ENCODE measurements around the gene CES4A. TPM values are rescaled to one million over a fixed set of nuclear protein-coding genes. Genes with fewer than 3 reads are reported as not detected.

Gene CES4A
- total and polyA plus RNA-seq, 2 of the 13 experiments (the other 11 are each of a cell fraction or from before 2014, with no cell fraction given), result 0.09 to 0.17 TPM

DNA sequence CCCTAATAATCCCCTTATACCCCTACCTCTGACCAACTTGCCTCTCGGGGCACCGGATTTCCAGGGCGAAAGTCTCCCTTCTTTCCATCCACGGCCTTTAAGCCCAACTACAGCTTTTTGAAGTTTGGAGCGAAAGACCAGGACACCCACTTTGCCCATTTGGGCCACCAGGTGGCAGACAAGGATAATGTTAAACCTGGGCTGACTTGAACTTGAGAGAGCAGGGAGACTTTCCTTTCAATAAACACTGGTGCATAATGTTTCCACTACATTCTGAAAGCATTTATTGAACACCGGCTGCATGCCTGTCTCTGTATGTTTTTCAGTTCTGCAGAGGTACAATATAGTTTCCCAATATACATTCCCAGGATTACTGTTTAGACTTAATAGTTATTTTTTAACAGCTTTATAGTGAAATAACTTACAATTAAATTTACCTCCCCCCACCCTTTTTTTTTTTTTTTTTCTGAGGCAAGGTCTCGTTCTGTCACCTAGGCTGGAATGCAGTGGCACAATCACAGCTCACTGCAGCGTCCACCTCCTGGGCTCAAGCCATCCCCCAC lies 34.2 kb upstream of the CES4A start (continued):
- TF ChIP-seq, protein P1, sequence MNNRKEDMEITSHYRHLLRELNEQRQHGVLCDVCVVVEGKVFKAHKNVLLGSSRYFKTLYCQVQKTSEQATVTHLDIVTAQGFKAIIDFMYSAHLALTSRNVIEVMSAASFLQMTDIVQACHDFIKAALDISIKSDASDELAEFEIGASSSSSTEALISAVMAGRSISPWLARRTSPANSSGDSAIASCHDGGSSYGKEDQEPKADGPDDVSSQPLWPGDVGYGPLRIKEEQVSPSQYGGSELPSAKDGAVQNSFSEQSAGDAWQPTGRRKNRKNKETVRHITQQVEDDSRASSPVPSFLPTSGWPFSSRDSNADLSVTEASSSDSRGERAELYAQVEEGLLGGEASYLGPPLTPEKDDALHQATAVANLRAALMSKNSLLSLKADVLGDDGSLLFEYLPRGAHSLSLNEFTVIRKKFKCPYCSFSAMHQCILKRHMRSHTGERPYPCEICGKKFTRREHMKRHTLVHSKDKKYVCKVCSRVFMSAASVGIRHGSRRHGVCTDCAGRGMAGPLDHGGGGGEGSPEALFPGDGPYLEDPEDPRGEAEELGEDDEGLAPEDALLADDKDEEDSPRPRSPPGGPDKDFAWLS (CRISPR knock-in tag; IDR thresholded peaks at IDR 0.05; ENCODE audit: borderline replicate concordance), result no peak
- TF ChIP-seq, protein P2, sequence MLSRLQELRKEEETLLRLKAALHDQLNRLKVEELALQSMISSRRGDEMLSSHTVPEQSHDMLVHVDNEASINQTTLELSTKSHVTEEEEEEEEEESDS (CRISPR knock-in tag; IDR thresholded peaks at IDR 0.05; ENCODE audit: borderline replicate concordance), result no peak
- no peak for TF ChIP-seq CAMTA2 (CRISPR knock-in tag; IDR thresholded peaks at IDR 0.05; ENCODE audit: borderline replicate concordance)
- TF ChIP-seq PRPF4 (IDR thresholded peaks at IDR 0.05; ENCODE audit: low read depth, low read length, poor library complexity, severe bottlenecking), result no peak
- TF ChIP-seq ZNF781 (CRISPR knock-in tag; IDR thresholded peaks at IDR 0.05; ENCODE audit: borderline replicate concordance, not compliant biosample characterization), result peak; percentile 17
- no peak for TF ChIP-seq ZBTB7A (CRISPR knock-in tag; IDR thresholded peaks at IDR 0.05)
- TF ChIP-seq, protein P3, sequence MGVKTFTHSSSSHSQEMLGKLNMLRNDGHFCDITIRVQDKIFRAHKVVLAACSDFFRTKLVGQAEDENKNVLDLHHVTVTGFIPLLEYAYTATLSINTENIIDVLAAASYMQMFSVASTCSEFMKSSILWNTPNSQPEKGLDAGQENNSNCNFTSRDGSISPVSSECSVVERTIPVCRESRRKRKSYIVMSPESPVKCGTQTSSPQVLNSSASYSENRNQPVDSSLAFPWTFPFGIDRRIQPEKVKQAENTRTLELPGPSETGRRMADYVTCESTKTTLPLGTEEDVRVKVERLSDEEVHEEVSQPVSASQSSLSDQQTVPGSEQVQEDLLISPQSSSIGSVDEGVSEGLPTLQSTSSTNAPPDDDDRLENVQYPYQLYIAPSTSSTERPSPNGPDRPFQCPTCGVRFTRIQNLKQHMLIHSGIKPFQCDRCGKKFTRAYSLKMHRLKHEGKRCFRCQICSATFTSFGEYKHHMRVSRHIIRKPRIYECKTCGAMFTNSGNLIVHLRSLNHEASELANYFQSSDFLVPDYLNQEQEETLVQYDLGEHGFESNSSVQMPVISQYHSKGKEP (CRISPR knock-in tag; IDR thresholded peaks at IDR 0.05), result no peak
- TF ChIP-seq CCDC6 (CRISPR knock-in tag; IDR thresholded peaks at IDR 0.05), result no peak
- peak; percentile 35; the same call in 1 of the 3 replicates for TF ChIP-seq MXI1 (IDR thresholded peaks at IDR 0.05; ENCODE audit: borderline replicate concordance, low read depth, low read length)
- no peak for TF ChIP-seq PHB2 (IDR thresholded peaks at IDR 0.05; ENCODE audit: partially characterized antibody)
- TF ChIP-seq, protein P4, sequence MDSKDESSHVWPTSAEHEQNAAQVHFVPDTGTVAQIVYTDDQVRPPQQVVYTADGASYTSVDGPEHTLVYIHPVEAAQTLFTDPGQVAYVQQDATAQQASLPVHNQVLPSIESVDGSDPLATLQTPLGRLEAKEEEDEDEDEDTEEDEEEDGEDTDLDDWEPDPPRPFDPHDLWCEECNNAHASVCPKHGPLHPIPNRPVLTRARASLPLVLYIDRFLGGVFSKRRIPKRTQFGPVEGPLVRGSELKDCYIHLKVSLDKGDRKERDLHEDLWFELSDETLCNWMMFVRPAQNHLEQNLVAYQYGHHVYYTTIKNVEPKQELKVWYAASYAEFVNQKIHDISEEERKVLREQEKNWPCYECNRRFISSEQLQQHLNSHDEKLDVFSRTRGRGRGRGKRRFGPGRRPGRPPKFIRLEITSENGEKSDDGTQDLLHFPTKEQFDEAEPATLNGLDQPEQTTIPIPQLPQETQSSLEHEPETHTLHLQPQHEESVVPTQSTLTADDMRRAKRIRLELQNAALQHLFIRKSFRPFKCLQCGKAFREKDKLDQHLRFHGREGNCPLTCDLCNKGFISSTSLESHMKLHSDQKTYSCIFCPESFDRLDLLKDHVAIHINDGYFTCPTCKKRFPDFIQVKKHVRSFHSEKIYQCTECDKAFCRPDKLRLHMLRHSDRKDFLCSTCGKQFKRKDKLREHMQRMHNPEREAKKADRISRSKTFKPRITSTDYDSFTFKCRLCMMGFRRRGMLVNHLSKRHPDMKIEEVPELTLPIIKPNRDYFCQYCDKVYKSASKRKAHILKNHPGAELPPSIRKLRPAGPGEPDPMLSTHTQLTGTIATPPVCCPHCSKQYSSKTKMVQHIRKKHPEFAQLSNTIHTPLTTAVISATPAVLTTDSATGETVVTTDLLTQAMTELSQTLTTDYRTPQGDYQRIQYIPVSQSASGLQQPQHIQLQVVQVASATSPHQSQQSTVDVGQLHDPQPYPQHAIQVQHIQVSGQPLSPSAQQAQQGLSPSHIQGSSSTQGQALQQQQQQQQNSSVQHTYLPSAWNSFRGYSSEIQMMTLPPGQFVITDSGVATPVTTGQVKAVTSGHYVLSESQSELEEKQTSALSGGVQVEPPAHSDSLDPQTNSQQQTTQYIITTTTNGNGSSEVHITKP (CRISPR knock-in tag; IDR thresholded peaks at IDR 0.05; ENCODE audit: low read depth), result no peak
- TF ChIP-seq, protein P5, sequence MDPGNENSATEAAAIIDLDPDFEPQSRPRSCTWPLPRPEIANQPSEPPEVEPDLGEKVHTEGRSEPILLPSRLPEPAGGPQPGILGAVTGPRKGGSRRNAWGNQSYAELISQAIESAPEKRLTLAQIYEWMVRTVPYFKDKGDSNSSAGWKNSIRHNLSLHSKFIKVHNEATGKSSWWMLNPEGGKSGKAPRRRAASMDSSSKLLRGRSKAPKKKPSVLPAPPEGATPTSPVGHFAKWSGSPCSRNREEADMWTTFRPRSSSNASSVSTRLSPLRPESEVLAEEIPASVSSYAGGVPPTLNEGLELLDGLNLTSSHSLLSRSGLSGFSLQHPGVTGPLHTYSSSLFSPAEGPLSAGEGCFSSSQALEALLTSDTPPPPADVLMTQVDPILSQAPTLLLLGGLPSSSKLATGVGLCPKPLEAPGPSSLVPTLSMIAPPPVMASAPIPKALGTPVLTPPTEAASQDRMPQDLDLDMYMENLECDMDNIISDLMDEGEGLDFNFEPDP (CRISPR knock-in tag; conservative IDR thresholded peaks at IDR 0.05), result no peak
- TF ChIP-seq TRIM24 (CRISPR knock-in tag; IDR thresholded peaks at IDR 0.05), result no peak
- TF ChIP-seq MAZ (IDR thresholded peaks at IDR 0.05; ENCODE audit: borderline replicate concordance, low read depth, low read length), result no peak
- no peak for TF ChIP-seq MAZ (CRISPR knock-in tag; IDR thresholded peaks at IDR 0.05; ENCODE audit: low read depth)
- TF ChIP-seq JARID2 (CRISPR knock-in tag; IDR thresholded peaks at IDR 0.05; ENCODE audit: insufficient replicate concordance), result peak; percentile 54
- TF ChIP-seq MBD4 (IDR thresholded peaks at IDR 0.05; ENCODE audit: borderline replicate concordance, low read length), result no peak
- TF ChIP-seq RBM39 (IDR thresholded peaks at IDR 0.05; ENCODE audit: low read depth, low read length, poor library complexity, severe bottlenecking), result no peak
- peak; percentile 65 for TF ChIP-seq THAP11 (CRISPR knock-in tag; IDR thresholded peaks at IDR 0.05)
- TF ChIP-seq SNAPC2 (CRISPR knock-in tag; IDR thresholded peaks at IDR 0.05), result no peak
- no peak for TF ChIP-seq MTA1 (CRISPR knock-in tag; IDR thresholded peaks at IDR 0.05; ENCODE audit: borderline replicate concordance)
- TF ChIP-seq ONECUT2 (CRISPR knock-in tag; IDR thresholded peaks at IDR 0.05), result no peak
